Bronchus fibroblast of lung (primary cell): ENCODE data around the gene IQCC. TPM values are rescaled to one million over a fixed set of nuclear protein-coding genes. Genes with fewer than 3 reads are reported as not detected.

ENCODE experiments used
- total RNA-seq: library from RNA; depleted of rRNA; stranded (reverse); fragments of >200 nt; gene quantifications from 2 replicates; pipeline ENCODE4 v1.2.3, GENCODE V29; 2015

The IQCC gene
- total RNA-seq = 2.9 and 3.3 TPM in 2 replicates

GRCh38 chr1:32205401-32206370 is at the start of gene IQCC:
IQCC (plus strand) TSS chr1:32205671; CDS start chr1:32205682, 11 bp downstream.

GRCh38 chr1:32179443-32180185 is 25.9 kb upstream of the IQCC start, which contains the start of gene TXLNA:
TXLNA (plus strand) TSS chr1:32179675; CDS start chr1:32180346, 671 bp downstream.

GRCh38 chr1:32200226-32201010 is 5.1 kb upstream of the IQCC start, which contains the start of gene CCDC28B:
CCDC28B (plus strand) TSS chr1:32200595; CDS start chr1:32201936, 1,341 bp downstream.

GRCh38 chr1:32208891-32209328 is 3.4 kb downstream of the IQCC start, which contains the start of gene DCDC2B:
DCDC2B (plus strand) TSS chr1:32209089; CDS start chr1:32209094, 5 bp downstream.

GRCh38 chr1:32221980-32222755 is 16.7 kb downstream of the IQCC start, which contains the start of the genes EIF3I and TMEM234:
EIF3I (plus strand) TSS chr1:32222407; CDS start chr1:32222442, 35 bp downstream.
TMEM234 (minus strand) TSS chr1:32222353; CDS start chr1:32222322, 31 bp downstream.

GRCh38 chr1:32246888-32247273 is 41.4 kb downstream of the IQCC start, which contains the start of gene FAM167B:
FAM167B (plus strand) TSS chr1:32247222; CDS start chr1:32247422, 200 bp downstream.

GRCh38 chr1:32250893-32251716 is 45.6 kb downstream of the IQCC start, which contains the start of gene LCK:
LCK (plus strand) TSS chr1:32251265; CDS start chr1:32274330, 23,065 bp downstream.

Other genes starting within 250 kb of the IQCC start
- 101 and 105 TPM in 2 replicates for gene KHDRBS1, start 191.8 kb upstream of the IQCC start, total RNA-seq
- gene TMEM39B, start 132.7 kb upstream of the IQCC start, total RNA-seq = 4.9 and 7.7 TPM in 2 replicates
- 30.6 and 33.8 TPM in 2 replicates for gene KPNA6, start 97.6 kb upstream of the IQCC start, total RNA-seq
- 55.9 and 58.0 TPM in 2 replicates for gene TXLNA, start 26.0 kb upstream of the IQCC start, total RNA-seq
- 16.0 and 16.8 TPM in 2 replicates for gene CCDC28B, start 5.1 kb upstream of the IQCC start, total RNA-seq
- not detected in 2 replicates for gene DCDC2B, start 3.4 kb downstream of the IQCC start, total RNA-seq
- gene TMEM234, start 16.7 kb downstream of the IQCC start, total RNA-seq = 8.2 and 11.9 TPM in 2 replicates
- gene EIF3I, start 16.7 kb downstream of the IQCC start, total RNA-seq = 370 and 402 TPM in 2 replicates
- 0.30 and 0.50 TPM in 2 replicates for gene FAM167B, start 41.6 kb downstream of the IQCC start, total RNA-seq
- gene LCK, start 45.6 kb downstream of the IQCC start, total RNA-seq = not detected in 2 replicates
- gene HDAC1, start 86.4 kb downstream of the IQCC start, total RNA-seq = 53.1 and 56.5 TPM in 2 replicates
- gene MARCKSL1, start 130.6 kb downstream of the IQCC start, total RNA-seq = 94.5 and 103 TPM in 2 replicates
- gene FAM229A, start 156.8 kb downstream of the IQCC start, total RNA-seq = 1.0 and 1.9 TPM in 2 replicates
- under 0.01 TPM in 1 of 2 replicates, not detected in the other for gene TSSK3, start 156.9 kb downstream of the IQCC start, total RNA-seq
- gene BSDC1, start 188.8 kb downstream of the IQCC start, total RNA-seq = 45.6 and 53.1 TPM in 2 replicates